ENCODE measurements around the gene C3orf80. TPM values are rescaled to one million over a fixed set of nuclear protein-coding genes. Genes with fewer than 3 reads are reported as not detected.
"Not testable (repeated sequence)": the region's sequence is repeated elsewhere in the genome, so short reads cannot be mapped to it uniquely, and the experiment has no call there.

C3orf80 gene
- polyA plus RNA-seq (0.57 and 0.68 TPM in 2 replicates), polyA minus RNA-seq (1.3 and 1.7 TPM in 2 replicates)

- Histone ChIP-seq H3K9me3 (ENCODE audit: low read length) (no peaks in the 10 kb centered on the region), H2AFZ (ENCODE audit: low read depth, low read length) (peak within 1 kb of the TSS; percentile 8), H4K20me1 (ENCODE audit: insufficient read depth) (no peaks in the 10 kb centered on the region), H3K79me2 (replicated peaks; ENCODE audit: insufficient read depth, low read length) (no peaks in the 10 kb centered on the region), H3K9ac (ENCODE audit: low read length) (peak within 1 kb of the TSS; percentile 57), H3K4me3 (ENCODE audit: low read length) (peak within 1 kb of the TSS; percentile 75), H3K27ac (ENCODE audit: low read length) (no peak within 1 kb of the TSS), H3K36me3 (ENCODE audit: insufficient read depth, low read length) (no peaks in the 10 kb centered on the region), H3K9me2 (ENCODE audit: insufficient read depth, low read length) (no peaks in the 10 kb centered on the region), H3F3A (ENCODE audit: insufficient read depth, low read length, poor library complexity, severe bottlenecking) (peaks cover 6% of the 10 kb centered on the region), H3K27me3 (ENCODE audit: insufficient read depth, low read depth, low read length) (peaks cover 74% of the 10 kb centered on the region), H3K4me2 (ENCODE audit: low read length) (peak within 1 kb of the TSS; percentile 82)
- peak; percentile 13 for TF ChIP-seq EP300 (conservative IDR thresholded peaks at IDR 0.05; ENCODE audit: poor library complexity, severe bottlenecking)
- peak; percentile 57 for TF ChIP-seq SMC3 (conservative IDR thresholded peaks at IDR 0.05; ENCODE audit: poor library complexity)
- TF ChIP-seq MXI1 (conservative IDR thresholded peaks at IDR 0.05; ENCODE audit: poor library complexity, severe bottlenecking): peak; percentile 85
- TF ChIP-seq RAD21 (conservative IDR thresholded peaks at IDR 0.05): peak; percentile 54
- peak; percentile 14 for TF ChIP-seq POLR2AphosphoS5 (IDR thresholded peaks at IDR 0.05)
- no peak for TF ChIP-seq EZH2 (IDR thresholded peaks at IDR 0.05; ENCODE audit: borderline replicate concordance, insufficient read depth, low read length, poor library complexity, severe bottlenecking)
- TF ChIP-seq TAF1 (IDR thresholded peaks at IDR 0.05; ENCODE audit: low read depth): no peak
- peak; percentile 78 for TF ChIP-seq CTCF (IDR thresholded peaks at IDR 0.05; ENCODE audit: poor library complexity, severe bottlenecking)
- TF ChIP-seq REST (IDR thresholded peaks at IDR 0.05; ENCODE audit: borderline replicate concordance): no peak
Observed at GRCh38 chr3:160225176-160226025, at the start of gene C3orf80. Gene C3orf80, plus strand, starts transcription at chr3:160225422. Its CDS starts 214 bp downstream, at chr3:160225636.

GRCh38 chr3:160176923-160177322 is 48.3 kb upstream of the C3orf80 start:
- Histone ChIP-seq H3K79me2 (replicated peaks; ENCODE audit: insufficient read depth, low read length) (no peaks in the 10 kb centered on the region), H3F3A (ENCODE audit: insufficient read depth, low read length, poor library complexity, severe bottlenecking) (no peaks in the 10 kb centered on the region), H4K20me1 (ENCODE audit: insufficient read depth) (no peaks in the 10 kb centered on the region), H2AFZ (ENCODE audit: low read depth, low read length) (no peak overlapping the region), H3K36me3 (ENCODE audit: insufficient read depth, low read length) (no peaks in the 10 kb centered on the region), H3K9me3 (ENCODE audit: low read length) (no peaks in the 10 kb centered on the region), H3K9me2 (ENCODE audit: insufficient read depth, low read length) (no peaks in the 10 kb centered on the region), H3K27ac (ENCODE audit: low read length) (no peak overlapping the region), H3K4me3 (ENCODE audit: low read length) (no peak overlapping the region), H3K4me2 (ENCODE audit: low read length) (no peak overlapping the region), H3K9ac (ENCODE audit: low read length) (no peak overlapping the region), H3K27me3 (ENCODE audit: insufficient read depth, low read depth, low read length) (no peaks in the 10 kb centered on the region)
- TF ChIP-seq CTCF (IDR thresholded peaks at IDR 0.05; ENCODE audit: poor library complexity, severe bottlenecking) (no peak), TAF1 (IDR thresholded peaks at IDR 0.05; ENCODE audit: low read depth) (no peak), EP300 (conservative IDR thresholded peaks at IDR 0.05; ENCODE audit: poor library complexity, severe bottlenecking) (no peak), RAD21 (conservative IDR thresholded peaks at IDR 0.05) (no peak), REST (IDR thresholded peaks at IDR 0.05; ENCODE audit: borderline replicate concordance) (no peak)

GRCh38 chr3:160178661-160179060 is 46.6 kb upstream of the C3orf80 start:
- H3K36me3 ChIP-seq (ENCODE audit: insufficient read depth, low read length); H3K9ac ChIP-seq (ENCODE audit: low read length); H4K20me1 ChIP-seq (ENCODE audit: insufficient read depth); H3F3A ChIP-seq (ENCODE audit: insufficient read depth, low read length, poor library complexity, severe bottlenecking); H3K27ac ChIP-seq (ENCODE audit: low read length); H3K27me3 ChIP-seq (ENCODE audit: insufficient read depth, low read depth, low read length); H3K4me3 ChIP-seq (ENCODE audit: low read length); H3K79me2 ChIP-seq (replicated peaks; ENCODE audit: insufficient read depth, low read length); H3K9me3 ChIP-seq (ENCODE audit: low read length); H3K4me2 ChIP-seq (ENCODE audit: low read length); H3K9me2 ChIP-seq (ENCODE audit: insufficient read depth, low read length); H2AFZ ChIP-seq (ENCODE audit: low read depth, low read length): not testable (repeated sequence)

Data from neural cell (in vitro differentiated cells).